ENCODE measurements around the gene CEACAM4. TPM values are rescaled to one million over a fixed set of nuclear protein-coding genes. Genes with fewer than 3 reads are reported as not detected.

Gene CEACAM4
- total and polyA plus RNA-seq, 2 of the 8 experiments (the other 6 are each of a cell fraction or from before 2014, with no cell fraction given), result not detected

DNA sequence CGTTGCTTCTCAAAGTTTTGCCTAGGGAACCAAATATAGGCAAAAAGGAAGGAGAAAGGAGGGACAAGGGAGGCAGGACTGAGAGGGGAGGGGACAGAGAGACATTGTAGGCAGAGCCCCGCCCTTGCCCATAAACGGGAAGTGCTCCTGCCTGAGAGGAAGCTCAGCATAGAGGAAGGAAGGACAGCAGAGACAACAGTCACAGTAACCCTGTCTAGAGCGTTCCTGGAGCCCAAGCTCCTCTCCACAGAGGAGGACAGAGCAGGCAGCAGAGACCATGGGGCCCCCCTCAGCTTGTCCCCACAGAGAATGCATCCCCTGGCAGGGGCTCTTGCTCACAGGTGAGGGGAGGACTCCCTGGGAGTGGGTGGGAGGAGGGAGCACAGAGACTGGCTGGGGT, 50.9 kb downstream of the CEACAM4 start, which contains the start of gene CEACAM21 (continued):
- TF ChIP-seq CTCF (IDR thresholded peaks at IDR 0.05; ENCODE audit: control extremely low read depth in 1 of 3, insufficient read depth in 1 of 3, low read depth in 1 of 3, low read length in 3 of 3) (no peak), JUND (IDR thresholded peaks at IDR 0.05; ENCODE audit: low read length) (no peak), SIRT6 (IDR thresholded peaks at IDR 0.05; ENCODE audit: low read length) (no peak), POU5F1 (IDR thresholded peaks at IDR 0.05; ENCODE audit: low read depth, low read length) (no peak), ASH2L (IDR thresholded peaks at IDR 0.05; ENCODE audit: low read length) (no peak), RAD21 (IDR thresholded peaks at IDR 0.05 in 1 of 2, conservative IDR thresholded peaks at IDR 0.05 in 1 of 2; ENCODE audit: low read depth in 2 of 2, low read length in 2 of 2) (no peak), GTF2F1 (IDR thresholded peaks at IDR 0.05; ENCODE audit: borderline replicate concordance, low read depth, low read length) (no peak), PHF8 (conservative IDR thresholded peaks at IDR 0.05; ENCODE audit: low read depth, low read length) (no peak)
